Left ventricle myocardium inferior (tissue), 1 donor: ENCODE results near the gene CAB39L. TPM values are rescaled to one million over a fixed set of nuclear protein-coding genes. Genes with fewer than 3 reads are reported as not detected.
A peak's percentile ranks its signal among the peaks of the same experiment; 100 is the strongest.
"Not testable (repeated sequence)": the region's sequence is repeated elsewhere in the genome, so short reads cannot be mapped to it uniquely, and the experiment has no call there.

Experiments used
- DNase-seq: peaks from one replicate; pipeline ENCODE4 v3.0.0-alpha.2; 2020
- H3K27ac ChIP-seq: fragments of 200-600 bp; replicated peaks from 2 replicates; pipeline ENCODE4 v1.8.0; 2021
- H3K27me3 ChIP-seq: fragments of 200-600 bp; 2 replicates; pipeline ENCODE4 v1.8.0; 2021; ENCODE audit warnings: low read depth
- H3K36me3 ChIP-seq: fragments of 200-600 bp; 2 replicates; pipeline ENCODE4 v1.8.0; 2021
- H3K4me1 ChIP-seq: fragments of 200-600 bp; 2 replicates; pipeline ENCODE4 v1.8.0; 2021
- H3K4me3 ChIP-seq: fragments of 200-600 bp; 2 replicates; pipeline ENCODE4 v1.8.0; 2021; ENCODE audit warnings: mild to moderate bottlenecking, moderate library complexity
- H3K9me3 ChIP-seq: fragments of 200-600 bp; replicated peaks from 2 replicates; pipeline ENCODE4 v1.8.0; 2021
- intact Hi-C: fragments of 100-400 bp; cut with micrococcal nuclease; formaldehyde crosslinking; loops from one replicate; pipeline ENCODE4 v1.11.0; 2022
- total RNA-seq: library from RNA; stranded (reverse); fragmentation: NEBNext Ultra II Directional; extraction: Animal tissue kit (Norgen Biotek cat#: 25700); gene quantifications from one replicate; pipeline ENCODE4 v1.2.1, GENCODE V29; 2021
- TF ChIP-seq, protein P1 (sequence below): fragments of 200-600 bp; IDR thresholded peaks from 2 replicates; pipeline ENCODE4 v1.8.0; 2021; ENCODE audit warnings: antibody characterized with exemption, mild to moderate bottlenecking, borderline replicate concordance
- donor health status: DM: no; HTN: yes; CAD: no; lungs with severe emphysema.

The CAB39L gene
- total RNA-seq, 1 donor from 2014 or later = 23.4 TPM

DNA sequence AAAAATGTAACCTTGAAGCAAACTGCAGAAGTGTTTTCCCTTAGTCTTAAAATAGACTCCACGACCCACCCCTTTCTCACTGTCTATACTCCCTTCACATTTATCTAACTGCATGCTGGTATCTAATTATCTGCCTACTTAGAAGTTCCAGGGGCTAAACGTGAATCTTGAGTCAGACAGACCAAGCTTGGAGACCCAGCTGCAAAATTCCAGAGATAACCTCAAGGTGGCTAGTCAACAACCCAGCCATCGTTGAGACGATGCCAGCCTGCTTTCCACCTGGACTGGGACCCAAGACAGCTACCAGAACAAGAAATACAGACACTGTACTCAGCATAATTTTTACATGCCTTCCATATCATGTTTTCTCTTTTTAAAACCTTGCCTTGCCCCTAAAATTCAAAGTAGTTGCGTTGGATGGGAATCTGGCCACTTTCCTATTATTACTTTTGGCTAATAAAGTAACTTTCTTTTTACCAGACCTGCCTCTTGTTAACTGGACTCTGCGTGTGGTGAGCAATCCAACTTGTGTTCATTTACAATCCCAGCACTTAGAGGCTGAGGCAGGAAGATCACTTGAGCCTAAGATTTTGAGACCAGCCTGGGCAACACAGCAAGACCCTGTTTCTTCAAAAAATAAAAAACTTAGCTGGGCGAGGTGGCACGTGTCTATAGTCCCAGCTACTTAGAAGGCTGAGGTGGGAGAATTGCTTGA, 113.9 kb downstream of the CAB39L start:
- TF ChIP-seq, protein P1, sequence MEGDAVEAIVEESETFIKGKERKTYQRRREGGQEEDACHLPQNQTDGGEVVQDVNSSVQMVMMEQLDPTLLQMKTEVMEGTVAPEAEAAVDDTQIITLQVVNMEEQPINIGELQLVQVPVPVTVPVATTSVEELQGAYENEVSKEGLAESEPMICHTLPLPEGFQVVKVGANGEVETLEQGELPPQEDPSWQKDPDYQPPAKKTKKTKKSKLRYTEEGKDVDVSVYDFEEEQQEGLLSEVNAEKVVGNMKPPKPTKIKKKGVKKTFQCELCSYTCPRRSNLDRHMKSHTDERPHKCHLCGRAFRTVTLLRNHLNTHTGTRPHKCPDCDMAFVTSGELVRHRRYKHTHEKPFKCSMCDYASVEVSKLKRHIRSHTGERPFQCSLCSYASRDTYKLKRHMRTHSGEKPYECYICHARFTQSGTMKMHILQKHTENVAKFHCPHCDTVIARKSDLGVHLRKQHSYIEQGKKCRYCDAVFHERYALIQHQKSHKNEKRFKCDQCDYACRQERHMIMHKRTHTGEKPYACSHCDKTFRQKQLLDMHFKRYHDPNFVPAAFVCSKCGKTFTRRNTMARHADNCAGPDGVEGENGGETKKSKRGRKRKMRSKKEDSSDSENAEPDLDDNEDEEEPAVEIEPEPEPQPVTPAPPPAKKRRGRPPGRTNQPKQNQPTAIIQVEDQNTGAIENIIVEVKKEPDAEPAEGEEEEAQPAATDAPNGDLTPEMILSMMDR = no peak
- no peak overlapping the region for H3K27ac ChIP-seq
- DNase-seq = no peak
- no peak overlapping the region for H3K4me3 ChIP-seq
- no peaks in the 10 kb centered on the region for H3K9me3 ChIP-seq
- peaks cover 18% of the 10 kb centered on the region for H3K4me1 ChIP-seq
- H3K27me3 ChIP-seq = no peaks in the 10 kb centered on the region
- H3K36me3 ChIP-seq = peaks cover 10% of the 10 kb centered on the region
- intact Hi-C loops = no loop called here

GRCh38 chr13:49327145-49327544, 116.7 kb downstream of the CAB39L start:
- H3K4me3 ChIP-seq, H3K9me3 ChIP-seq, H3K27ac ChIP-seq, intact Hi-C loops, H3K27me3 ChIP-seq, DNase-seq: not testable (repeated sequence)
- H3K36me3 ChIP-seq = peaks cover 14% of the 10 kb centered on the region
- H3K4me1 ChIP-seq = peaks cover 31% of the 10 kb centered on the region

DNA sequence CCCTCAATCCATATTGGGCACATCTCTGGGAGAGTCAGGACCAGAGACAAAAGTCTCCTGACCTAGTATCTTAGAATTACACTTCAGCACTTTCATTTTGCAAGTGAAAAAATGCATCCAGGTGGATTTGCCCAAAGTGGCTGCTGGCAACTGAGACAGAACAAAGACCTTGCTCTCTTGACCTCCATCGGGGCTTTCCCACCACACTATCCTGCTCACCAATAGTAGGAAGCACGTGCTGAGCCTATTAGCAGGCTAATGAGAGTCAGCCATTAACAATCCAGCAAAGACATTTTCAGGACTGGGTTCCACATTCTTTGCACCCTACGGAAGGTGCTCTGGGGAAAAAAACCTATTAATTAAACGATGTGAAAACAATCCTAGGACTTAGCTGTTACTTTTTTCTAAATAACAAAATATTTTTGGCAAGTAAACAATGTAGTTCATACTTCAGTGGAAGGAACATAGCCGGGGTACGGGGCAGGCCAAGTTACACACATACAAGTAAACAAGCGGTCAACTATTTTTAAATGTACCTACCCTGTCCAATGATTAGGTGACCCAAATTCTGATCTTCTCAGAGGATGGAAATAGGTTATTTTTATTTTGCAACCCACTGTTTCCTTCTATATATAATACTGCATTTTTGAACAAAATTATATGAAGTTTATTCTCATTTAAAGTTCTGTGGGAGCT, 117.5 kb downstream of the CAB39L start:
- Histone ChIP-seq H3K36me3 (peaks cover 8% of the 10 kb centered on the region), H3K4me1 (peaks cover 33% of the 10 kb centered on the region), H3K9me3 (no peaks in the 10 kb centered on the region), H3K4me3 (no peak overlapping the region), H3K27ac (peak overlapping the region; percentile 21), H3K27me3 (no peaks in the 10 kb centered on the region)
- DNase-seq = no peak
- intact Hi-C loops = no loop called here
- TF ChIP-seq, protein P1 = no peak

DNA sequence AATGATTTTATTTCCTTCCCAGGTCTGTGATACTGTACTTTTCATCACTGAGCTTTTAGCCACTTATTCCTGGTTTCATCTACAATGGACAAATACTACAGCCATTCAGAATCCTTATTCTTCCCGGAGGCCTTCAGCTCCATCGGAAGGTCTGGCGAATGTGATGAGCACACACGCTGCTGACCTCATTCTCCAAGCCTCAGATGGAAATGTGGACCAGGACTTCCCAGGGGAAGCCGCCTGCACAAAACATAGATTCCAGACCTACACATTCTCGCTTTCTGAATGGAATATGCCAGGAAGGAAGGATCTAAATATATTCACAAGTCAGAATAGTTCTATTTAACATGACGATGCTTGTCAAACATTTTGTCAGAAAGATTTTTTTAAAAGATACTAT, 120.5 kb downstream of the CAB39L start:
- Histone ChIP-seq H3K4me3 (no peak overlapping the region), H3K4me1 (peaks cover 44% of the 10 kb centered on the region), H3K27ac (no peak overlapping the region), H3K27me3 (no peaks in the 10 kb centered on the region), H3K9me3 (no peaks in the 10 kb centered on the region), H3K36me3 (peaks cover 4% of the 10 kb centered on the region)
- intact Hi-C loops = no loop called here
- no peak for DNase-seq
- TF ChIP-seq, protein P1 = no peak

DNA sequence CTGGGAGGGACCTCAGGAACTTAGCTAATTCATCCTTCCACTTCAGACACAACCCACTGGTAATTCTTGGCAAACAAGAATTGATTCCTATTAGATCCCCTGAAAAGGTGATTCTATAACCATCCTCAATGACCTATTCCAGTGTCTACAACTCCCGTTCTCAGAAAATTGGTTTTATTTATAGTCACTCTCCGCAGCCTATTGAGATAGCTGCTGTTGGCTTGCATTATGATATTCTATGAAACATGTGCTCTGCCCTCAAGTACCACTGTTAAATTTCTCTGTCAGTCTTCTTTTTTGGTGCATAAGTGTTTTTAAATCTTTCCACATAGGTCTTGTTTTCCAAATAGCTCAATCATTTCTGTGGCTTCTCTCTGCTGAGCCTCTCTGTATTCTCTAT, 121.2 kb downstream of the CAB39L start:
- H3K27ac ChIP-seq = peak overlapping the region; percentile 10
- intact Hi-C loops = no loop called here
- H3K9me3 ChIP-seq = no peaks in the 10 kb centered on the region
- H3K27me3 ChIP-seq = no peaks in the 10 kb centered on the region
- H3K4me3 ChIP-seq = no peak overlapping the region
- TF ChIP-seq, protein P1 = no peak
- H3K4me1 ChIP-seq = peaks cover 44% of the 10 kb centered on the region
- peaks cover 4% of the 10 kb centered on the region for H3K36me3 ChIP-seq
- no peak for DNase-seq

- no peak overlapping the region for H3K27ac ChIP-seq
- H3K4me1 ChIP-seq = peaks cover 32% of the 10 kb centered on the region
- H3K9me3 ChIP-seq = no peaks in the 10 kb centered on the region
- H3K36me3 ChIP-seq = peaks cover 10% of the 10 kb centered on the region
- intact Hi-C loops = no loop called here
- no peaks in the 10 kb centered on the region for H3K27me3 ChIP-seq
- H3K4me3 ChIP-seq = no peak overlapping the region
- TF ChIP-seq, protein P1 = no peak
- DNase-seq = no peak
Measured at GRCh38 chr13:49320975-49321374, 122.9 kb downstream of the CAB39L start.
